GM12872 (cell line): ENCODE measurements around the gene FAM13C.

Experiments used
- CTCF ChIP-seq: IDR thresholded peaks from 3 replicates; pipeline ENCODE4 v1.5.1; 2011; ENCODE audit warnings: low read depth, mild to moderate bottlenecking, low read length, moderate library complexity; ENCODE audit not compliant: insufficient read depth

FAM13C gene

DNA sequence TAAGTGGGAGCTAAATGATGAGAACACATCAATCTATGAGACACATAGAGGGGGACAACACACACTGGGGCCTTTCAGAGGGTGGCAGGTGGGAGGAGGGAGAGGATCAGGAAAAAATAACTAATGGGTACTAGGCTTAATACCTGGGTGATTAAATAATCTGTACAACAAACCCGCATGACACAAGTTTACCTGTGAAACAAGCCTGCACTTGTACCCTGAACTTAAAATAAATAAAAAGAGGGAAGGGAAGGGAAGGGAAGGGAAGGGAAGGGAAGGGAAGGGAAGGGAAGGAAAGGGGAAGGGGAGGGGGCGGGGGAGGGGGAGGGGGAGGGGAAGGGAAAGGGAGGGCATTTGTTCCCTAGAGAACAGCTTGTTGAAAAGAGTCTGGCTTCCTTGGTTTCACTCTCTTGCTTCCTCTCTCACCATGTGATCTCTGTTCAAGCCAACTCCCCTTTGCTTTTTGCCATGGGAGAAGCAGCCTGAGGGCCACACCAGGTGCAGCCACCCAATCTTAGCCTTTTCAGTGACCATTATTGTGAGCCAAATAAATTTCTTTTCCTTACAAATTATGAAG, 57.7 kb downstream of the FAM13C start:
- no peak for TF ChIP-seq CTCF

DNA sequence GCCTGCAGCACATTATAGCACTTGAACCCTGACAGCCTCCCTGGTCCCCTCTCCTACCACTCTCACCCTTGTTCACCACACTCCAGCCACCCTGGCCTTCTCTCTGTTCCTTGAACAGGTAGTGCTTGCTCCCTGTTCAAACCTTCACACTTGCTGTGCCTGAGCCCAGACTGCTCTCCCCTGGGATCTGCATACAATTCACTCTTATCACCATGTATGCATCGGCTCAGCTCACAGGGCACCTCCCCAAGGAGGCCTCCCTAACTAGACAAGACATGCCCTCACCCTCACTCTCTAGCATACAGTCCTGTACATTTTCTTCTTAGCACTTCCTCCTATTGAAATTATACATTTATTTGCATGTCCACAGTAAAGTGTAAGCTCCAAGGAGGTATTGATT, 59.3 kb downstream of the FAM13C start:
- no peak for TF ChIP-seq CTCF

GRCh38 chr10:59302381-59302780, 60.0 kb downstream of the FAM13C start:
- TF ChIP-seq CTCF, result no peak

- TF ChIP-seq CTCF, result no peak
These were observed 61.1 kb downstream of the FAM13C start for GRCh38 chr10:59301067-59301754.

- no peak for TF ChIP-seq CTCF
These were observed 62.0 kb downstream of the FAM13C start for GRCh38 chr10:59300386-59300785.

DNA sequence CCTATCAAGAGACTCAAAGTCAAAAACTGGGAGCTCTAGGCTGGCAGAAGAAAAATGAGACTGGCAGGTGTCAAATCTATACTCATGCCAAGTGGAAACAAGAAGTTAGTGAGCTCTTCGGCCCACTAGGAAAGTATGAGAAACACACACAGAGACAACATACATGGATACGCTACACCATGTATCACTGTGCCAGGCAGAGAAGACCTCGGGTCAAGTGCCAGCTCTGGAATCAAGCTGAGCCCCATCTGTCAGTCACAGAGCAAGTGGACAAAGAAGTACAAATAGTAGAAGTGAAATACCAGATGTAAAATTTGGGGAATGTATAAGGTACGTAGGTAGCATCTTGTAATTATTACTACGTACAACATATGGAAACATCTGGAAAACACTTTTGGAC, 62.4 kb downstream of the FAM13C start:
- TF ChIP-seq CTCF, result no peak

DNA sequence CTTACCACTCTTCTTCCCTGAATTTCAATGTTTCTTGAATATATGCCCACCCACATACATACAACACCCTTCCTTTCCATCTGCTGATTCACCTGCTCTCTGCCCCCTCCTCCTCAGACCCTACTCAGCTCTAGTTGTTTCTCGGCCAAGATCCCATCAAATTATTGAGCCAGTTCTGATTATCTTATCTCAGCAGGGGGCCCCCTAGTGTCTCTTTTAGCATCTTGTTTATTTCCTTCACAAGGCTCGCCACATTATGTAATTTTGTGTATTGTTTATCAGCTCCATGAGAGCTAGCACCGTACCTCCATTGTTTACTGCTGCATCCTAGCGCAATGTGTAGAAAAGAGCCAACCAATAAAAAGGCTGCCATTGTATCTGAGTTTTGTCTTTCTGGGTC, 71.9 kb downstream of the FAM13C start:
- TF ChIP-seq CTCF, result peak; percentile 33; the same call in 2 of the 3 replicates
